GM18517 (cell line): ENCODE data around the gene ARFGEF3.
"Not testable (repeated sequence)": the region's sequence is repeated elsewhere in the genome, so short reads cannot be mapped to it uniquely, and the experiment has no call there.

Experiments
- ATAC-seq: cut with Tn5 transposase; IDR thresholded peaks from one replicate; pipeline ENCODE4 v1.9.1; 2021; ENCODE audit warnings: mild to moderate bottlenecking, moderate library complexity; ENCODE audit not compliant: unreplicated experiment

ARFGEF3 gene

GRCh38 chr6:138267971-138268895 lies 106.5 kb downstream of the ARFGEF3 start:
- no peak for ATAC-seq

- ATAC-seq, result no peak
Measured at GRCh38 chr6:138271451-138271850, 109.7 kb downstream of the ARFGEF3 start.

- no peak for ATAC-seq
Measured at GRCh38 chr6:138272533-138273315, 111.0 kb downstream of the ARFGEF3 start.

GRCh38 chr6:138275976-138276375 lies 114.2 kb downstream of the ARFGEF3 start:
- ATAC-seq, result no peak

- no peak for ATAC-seq
Measured at GRCh38 chr6:138277835-138278234, 116.1 kb downstream of the ARFGEF3 start.

- ATAC-seq, result no peak
Measured at GRCh38 chr6:138278326-138278725, 116.6 kb downstream of the ARFGEF3 start.

- ATAC-seq, result no peak
Measured at GRCh38 chr6:138285800-138286199, 124.1 kb downstream of the ARFGEF3 start.

- ATAC-seq, result no peak
Measured at GRCh38 chr6:138286698-138287097, 125.0 kb downstream of the ARFGEF3 start.

- no peak for ATAC-seq
Measured at GRCh38 chr6:138287144-138287955, 125.6 kb downstream of the ARFGEF3 start.

- not testable (repeated sequence) for ATAC-seq
Measured at GRCh38 chr6:138288428-138289085, 126.8 kb downstream of the ARFGEF3 start.

- no peak for ATAC-seq
Measured at GRCh38 chr6:138289739-138290138, 128.0 kb downstream of the ARFGEF3 start.

- ATAC-seq, result no peak
Measured at GRCh38 chr6:138290423-138290962, 128.8 kb downstream of the ARFGEF3 start.

GRCh38 chr6:138291036-138291848 lies 129.5 kb downstream of the ARFGEF3 start:
- ATAC-seq, result no peak

- ATAC-seq, result no peak
Measured at GRCh38 chr6:138291849-138292181, 130.1 kb downstream of the ARFGEF3 start.

- ATAC-seq, result no peak
Measured at GRCh38 chr6:138292482-138292881, 130.7 kb downstream of the ARFGEF3 start.

GRCh38 chr6:138293428-138294395 lies 132.0 kb downstream of the ARFGEF3 start:
- no peak for ATAC-seq

GRCh38 chr6:138296381-138296780 lies 134.6 kb downstream of the ARFGEF3 start:
- ATAC-seq, result no peak

- ATAC-seq, result no peak
Measured at GRCh38 chr6:138296786-138297185, 135.0 kb downstream of the ARFGEF3 start.
